SK-N-SH treated with all-trans-retinoic acid at 6 μM for 48 hours (cell line): ENCODE measurements around the gene TMEM178A.
"Not testable (repeated sequence)": the region's sequence is repeated elsewhere in the genome, so short reads cannot be mapped to it uniquely, and the experiment has no call there.

Experiments
- ATAC-seq: fragments of 200-7000 bp; cut with Tn5 transposase; 3 replicates; pipeline ENCODE4 v1.9.1; 2020; ENCODE audit warnings: mild to moderate bottlenecking, moderate library complexity
- ARNTL ChIP-seq: fragments of 450-650 bp; formaldehyde crosslinking; IDR thresholded peaks from 2 replicates; pipeline ENCODE4 v1.5.0; 2020; ENCODE audit warnings: low read depth, mild to moderate bottlenecking, moderate library complexity, borderline replicate concordance
- BACH2 ChIP-seq: fragments of 250-450 bp; sonication (Bioruptor Pico); IDR thresholded peaks from 2 replicates; pipeline ENCODE4 v1.9.0; 2021; ENCODE audit warnings: mild to moderate bottlenecking, borderline replicate concordance
- CREB5 ChIP-seq: fragments of 250-450 bp; sonication (Bioruptor Pico); IDR thresholded peaks from 2 replicates; pipeline ENCODE4 v1.5.1; 2020; ENCODE audit warnings: low read depth, mild to moderate bottlenecking, moderate library complexity
- CSDC2 ChIP-seq: fragments of 250-450 bp; sonication (Bioruptor Pico); IDR thresholded peaks from 2 replicates; pipeline ENCODE4 v1.5.0; 2020; ENCODE audit warnings: mild to moderate bottlenecking, moderate library complexity
- CSRNP3 ChIP-seq: fragments of 250-450 bp; sonication (Bioruptor Pico); IDR thresholded peaks from 2 replicates; pipeline ENCODE4 v1.5.1; 2021; ENCODE audit warnings: mild to moderate bottlenecking, moderate library complexity
- ESRRG ChIP-seq: fragments of 250-450 bp; sonication (Bioruptor Pico); IDR thresholded peaks from 2 replicates; pipeline ENCODE4 v1.6.1; 2021; ENCODE audit warnings: mild to moderate bottlenecking
- GLIS3 ChIP-seq: fragments of 250-450 bp; sonication (Bioruptor Pico); IDR thresholded peaks from 2 replicates; pipeline ENCODE4 v1.5.0; 2020; ENCODE audit warnings: mild to moderate bottlenecking, moderate library complexity
- ISL1 ChIP-seq: fragments of 250-450 bp; sonication (Bioruptor Pico); IDR thresholded peaks from 2 replicates; pipeline ENCODE4 v2.1.2; 2022; ENCODE audit warnings: mild to moderate bottlenecking, moderate library complexity
- POU6F1 ChIP-seq: fragments of 250-450 bp; sonication (Bioruptor Pico); IDR thresholded peaks from 2 replicates; pipeline ENCODE4 v1.8.0; 2021; ENCODE audit warnings: low read depth, mild to moderate bottlenecking, moderate library complexity, borderline replicate concordance
- PPARA ChIP-seq: fragments of 250-450 bp; sonication (Bioruptor Pico); IDR thresholded peaks from 2 replicates; pipeline ENCODE4 v1.5.0; 2020; ENCODE audit warnings: mild to moderate bottlenecking, borderline replicate concordance
- RARB ChIP-seq: fragments of 250-450 bp; sonication (Bioruptor Pico); IDR thresholded peaks from 2 replicates; pipeline ENCODE4 v1.8.0; 2021; ENCODE audit warnings: mild to moderate bottlenecking, moderate library complexity
- TCF4 ChIP-seq: fragments of 250-450 bp; sonication (Bioruptor Pico); IDR thresholded peaks from 2 replicates; pipeline ENCODE4 v1.8.0; 2021; ENCODE audit warnings: mild to moderate bottlenecking, moderate library complexity, borderline replicate concordance
- TOX ChIP-seq: fragments of 250-450 bp; sonication (Bioruptor Pico); IDR thresholded peaks from 2 replicates; pipeline ENCODE4 v1.8.0; 2021; ENCODE audit warnings: mild to moderate bottlenecking, moderate library complexity, borderline replicate concordance
- TSHZ2 ChIP-seq: fragments of 250-450 bp; sonication (Bioruptor Pico); IDR thresholded peaks from 2 replicates; pipeline ENCODE4 v1.5.0; 2020; ENCODE audit warnings: mild to moderate bottlenecking, moderate library complexity
- ZC3H10 ChIP-seq: fragments of 250-450 bp; sonication (Bioruptor Pico); IDR thresholded peaks from 2 replicates; pipeline ENCODE4 v1.5.1; 2021; ENCODE audit warnings: mild to moderate bottlenecking, moderate library complexity
- ZFP3 ChIP-seq: fragments of 250-450 bp; sonication (Bioruptor Pico); IDR thresholded peaks from 2 replicates; pipeline ENCODE4 v1.5.0; 2020; ENCODE audit warnings: mild to moderate bottlenecking, moderate library complexity
- ZFP30 ChIP-seq: fragments of 450-650 bp; formaldehyde crosslinking; IDR thresholded peaks from 2 replicates; pipeline ENCODE4 v1.5.0; 2022; ENCODE audit warnings: mild to moderate bottlenecking, moderate library complexity
- ZNF565 ChIP-seq: fragments of 450-650 bp; formaldehyde crosslinking; conservative IDR thresholded peaks from 2 replicates; pipeline ENCODE4 v1.5.0; 2020; ENCODE audit warnings: low read depth, mild to moderate bottlenecking, moderate library complexity
- ZNF8 ChIP-seq: fragments of 450-650 bp; formaldehyde crosslinking; IDR thresholded peaks from 2 replicates; pipeline ENCODE4 v1.5.0; 2020; ENCODE audit warnings: mild to moderate bottlenecking, moderate library complexity

The TMEM178A gene

GRCh38 chr2:39625193-39625926 lies 40.4 kb upstream of the TMEM178A start:
- TF ChIP-seq ZNF565 (no peak), CSRNP3 (CRISPR knock-in tag) (no peak), ISL1 (CRISPR knock-in tag) (no peak), GLIS3 (CRISPR knock-in tag) (no peak), POU6F1 (no peak), ARNTL (CRISPR knock-in tag) (no peak)
- ATAC-seq = no peak

GRCh38 chr2:39625927-39626270 lies 39.8 kb upstream of the TMEM178A start:
- TF ChIP-seq ZNF565 (no peak), TCF4 (no peak), POU6F1 (no peak), RARB (CRISPR knock-in tag) (no peak), TSHZ2 (CRISPR knock-in tag) (no peak), ZNF8 (CRISPR knock-in tag) (no peak), CSDC2 (no peak), TOX (no peak), ZFP30 (CRISPR knock-in tag) (no peak), CREB5 (CRISPR knock-in tag) (no peak)
- ATAC-seq = no peak

GRCh38 chr2:39628346-39628745 lies 37.4 kb upstream of the TMEM178A start:
- not testable (repeated sequence) for ATAC-seq

GRCh38 chr2:39629646-39630045 lies 36.1 kb upstream of the TMEM178A start:
- ATAC-seq = no peak
- TF ChIP-seq ZFP3 (CRISPR knock-in tag) = no peak
- TF ChIP-seq BACH2 = no peak
- TF ChIP-seq GLIS3 (CRISPR knock-in tag) = no peak
- TF ChIP-seq ZC3H10 (CRISPR knock-in tag) = no peak
- TF ChIP-seq CSRNP3 (CRISPR knock-in tag) = no peak
- no peak for TF ChIP-seq ESRRG (CRISPR knock-in tag)
- no peak for TF ChIP-seq PPARA
- no peak for TF ChIP-seq TSHZ2 (CRISPR knock-in tag)
- no peak for TF ChIP-seq POU6F1
- no peak for TF ChIP-seq CREB5 (CRISPR knock-in tag)
